ENCODE data around the gene SNORC. TPM values are rescaled to one million over a fixed set of nuclear protein-coding genes. Genes with fewer than 3 reads are reported as not detected.

Gene SNORC
- total RNA-seq (1 to 10 TPM in 3 of 4 donors, under 1 TPM in 1; 0.86 to 1.9 (median 1.3) TPM), polyA plus RNA-seq (0.59 TPM)
- long read RNA-seq, donor 1, partial matches to known transcripts = 0 of 4 reads
- long read RNA-seq, donor 1, other reads (novel, unspliced or antisense) = 4 of 4 reads
- long read RNA-seq, donor 2 = 0 reads
- long read RNA-seq, donor 3, partial matches to known transcripts = 0 of 5 reads
- long read RNA-seq, donor 3, other reads (novel, unspliced or antisense) = 5 of 5 reads
- long read RNA-seq, donor 4 = 0 reads

- H3K27ac ChIP-seq (ENCODE audit: low read length) = no peak within 1 kb of the TSS
- no peaks in the 10 kb centered on the region for H3K9me3 ChIP-seq (ENCODE audit: control insufficient read depth, low read length)
- DNase-seq (no peak), ATAC-seq (no peak)
- intact Hi-C loops (cut with DNase I) = loop anchor here in 1 of 4 donors (10.0 kb wide), 1 partner anchor 385 kb away; the partner anchor contains the start of gene ATG16L1
- 87% methylated on average over 21 of the region's 21 CpGs for whole genome bisulfite sequencing
- H3K4me1 ChIP-seq (ENCODE audit: control insufficient read depth, insufficient read depth, low read length) = no peaks in the 10 kb centered on the region
- H3K4me3 ChIP-seq (ENCODE audit: low read length) = no peak within 1 kb of the TSS
- H3K27me3 ChIP-seq (ENCODE audit: control insufficient read depth, insufficient read depth) = no peaks in the 10 kb centered on the region
Observed at GRCh38 chr2:232870018-232870765, at the start of gene SNORC. TSS of gene SNORC (plus strand) at chr2:232870264. CDS start at chr2:232870342, 78 bp downstream.

GRCh38 chr2:232829988-232830387, 40.1 kb upstream of the SNORC start:
- WGBS = 92% methylated on average over 3 of the region's 3 CpGs
- ATAC-seq (no peak), DNase-seq (no peak)
- intact Hi-C loops (cut with DNase I) = no loop called here
- H3K27ac ChIP-seq (ENCODE audit: low read length) = no peak overlapping the region
- no peaks in the 10 kb centered on the region for H3K4me1 ChIP-seq (ENCODE audit: control insufficient read depth, insufficient read depth, low read length)
- H3K4me3 ChIP-seq (ENCODE audit: low read length) = no peak overlapping the region
- no peaks in the 10 kb centered on the region for H3K27me3 ChIP-seq (ENCODE audit: control insufficient read depth, insufficient read depth)
- H3K9me3 ChIP-seq (ENCODE audit: control insufficient read depth, low read length) = no peaks in the 10 kb centered on the region

- H3K27me3 ChIP-seq (ENCODE audit: control insufficient read depth, insufficient read depth) = no peaks in the 10 kb centered on the region
- no peak for ATAC-seq
- peaks cover 6% of the 10 kb centered on the region for H3K4me1 ChIP-seq (ENCODE audit: control insufficient read depth, insufficient read depth, low read length)
- H3K27ac ChIP-seq (ENCODE audit: low read length) = no peak overlapping the region
- no peak for DNase-seq
- intact Hi-C loops (cut with DNase I) = no loop called here
- WGBS = 86% methylated on average over 3 of the region's 3 CpGs
- no peaks in the 10 kb centered on the region for H3K9me3 ChIP-seq (ENCODE audit: control insufficient read depth, low read length)
- H3K4me3 ChIP-seq (ENCODE audit: low read length) = no peak overlapping the region
Observed at GRCh38 chr2:232831496-232831895, 38.6 kb upstream of the SNORC start.

- Histone ChIP-seq H3K4me1 (ENCODE audit: control insufficient read depth, insufficient read depth, low read length) (peaks cover 6% of the 10 kb centered on the region), H3K27me3 (ENCODE audit: control insufficient read depth, insufficient read depth) (no peaks in the 10 kb centered on the region), H3K9me3 (ENCODE audit: control insufficient read depth, low read length) (no peaks in the 10 kb centered on the region), H3K27ac (ENCODE audit: low read length) (no peak overlapping the region), H3K4me3 (ENCODE audit: low read length) (no peak overlapping the region)
- DNase-seq (peak in 1 of 3 donors; percentile 50), ATAC-seq (peak; percentile 52 to 66)
- intact Hi-C loops (cut with DNase I) = no loop called here
- 74% methylated on average over 1 of the region's 1 CpG for WGBS
Observed at GRCh38 chr2:232833830-232834229, 36.2 kb upstream of the SNORC start.

GRCh38 chr2:232835687-232836208, 34.3 kb upstream of the SNORC start:
- no peaks in the 10 kb centered on the region for H3K27me3 ChIP-seq (ENCODE audit: control insufficient read depth, insufficient read depth)
- no peaks in the 10 kb centered on the region for H3K9me3 ChIP-seq (ENCODE audit: control insufficient read depth, low read length)
- 54% methylated on average over 14 of the region's 14 CpGs for WGBS
- ATAC-seq = peak; percentile 60 to 80
- peak in 2 of 3 donors; percentile 20 to 47 for DNase-seq
- H3K27ac ChIP-seq (ENCODE audit: low read length) = peak overlapping the region; percentile 6
- intact Hi-C loops (cut with DNase I) = no loop called here
- H3K4me1 ChIP-seq (ENCODE audit: control insufficient read depth, insufficient read depth, low read length) = peaks cover 6% of the 10 kb centered on the region
- no peak overlapping the region for H3K4me3 ChIP-seq (ENCODE audit: low read length)

- no peak for DNase-seq
- no peak for ATAC-seq
- H3K27me3 ChIP-seq (ENCODE audit: control insufficient read depth, insufficient read depth) = no peaks in the 10 kb centered on the region
- no peaks in the 10 kb centered on the region for H3K9me3 ChIP-seq (ENCODE audit: control insufficient read depth, low read length)
- intact Hi-C loops (cut with DNase I) = no loop called here
- H3K27ac ChIP-seq (ENCODE audit: low read length) = no peak overlapping the region
- 94% methylated on average over 4 of the region's 4 CpGs for WGBS
- peaks cover 6% of the 10 kb centered on the region for H3K4me1 ChIP-seq (ENCODE audit: control insufficient read depth, insufficient read depth, low read length)
- no peak overlapping the region for H3K4me3 ChIP-seq (ENCODE audit: low read length)
Observed at GRCh38 chr2:232836934-232837333, 33.1 kb upstream of the SNORC start.

- DNase-seq = no peak
- 39% methylated on average over 2 of the region's 2 CpGs for WGBS
- intact Hi-C loops (cut with DNase I) = no loop called here
- no peak for ATAC-seq
- H3K4me1 ChIP-seq (ENCODE audit: control insufficient read depth, insufficient read depth, low read length) = peaks cover 6% of the 10 kb centered on the region
- H3K27ac ChIP-seq (ENCODE audit: low read length) = no peak overlapping the region
- no peaks in the 10 kb centered on the region for H3K9me3 ChIP-seq (ENCODE audit: control insufficient read depth, low read length)
- no peak overlapping the region for H3K4me3 ChIP-seq (ENCODE audit: low read length)
- H3K27me3 ChIP-seq (ENCODE audit: control insufficient read depth, insufficient read depth) = no peaks in the 10 kb centered on the region
Observed at GRCh38 chr2:232838406-232838874, 31.6 kb upstream of the SNORC start.

- Histone ChIP-seq H3K27me3 (ENCODE audit: control insufficient read depth, insufficient read depth) (no peaks in the 10 kb centered on the region), H3K9me3 (ENCODE audit: control insufficient read depth, low read length) (no peaks in the 10 kb centered on the region), H3K27ac (ENCODE audit: low read length) (no peak overlapping the region), H3K4me3 (ENCODE audit: low read length) (no peak overlapping the region), H3K4me1 (ENCODE audit: control insufficient read depth, insufficient read depth, low read length) (peaks cover 6% of the 10 kb centered on the region)
- intact Hi-C loops (cut with DNase I) = no loop called here
- peak; percentile 29 to 65 (median 63) for DNase-seq
- ATAC-seq = peak; percentile 21 to 45
- 21% methylated on average over 9 of the region's 9 CpGs for WGBS
Observed at GRCh38 chr2:232839411-232840079, 30.5 kb upstream of the SNORC start.

- Histone ChIP-seq H3K27ac (ENCODE audit: low read length) (no peak overlapping the region), H3K9me3 (ENCODE audit: control insufficient read depth, low read length) (no peaks in the 10 kb centered on the region), H3K4me1 (ENCODE audit: control insufficient read depth, insufficient read depth, low read length) (no peaks in the 10 kb centered on the region), H3K27me3 (ENCODE audit: control insufficient read depth, insufficient read depth) (no peaks in the 10 kb centered on the region), H3K4me3 (ENCODE audit: low read length) (no peak overlapping the region)
- intact Hi-C loops (cut with DNase I) = no loop called here
- WGBS = 31% methylated on average over 2 of the region's 2 CpGs
- no peak for ATAC-seq
- DNase-seq = no peak
Observed at GRCh38 chr2:232842689-232843088, 27.4 kb upstream of the SNORC start.

GRCh38 chr2:232843834-232844233, 26.2 kb upstream of the SNORC start:
- Histone ChIP-seq H3K27ac (ENCODE audit: low read length) (no peak overlapping the region), H3K27me3 (ENCODE audit: control insufficient read depth, insufficient read depth) (no peaks in the 10 kb centered on the region), H3K4me1 (ENCODE audit: control insufficient read depth, insufficient read depth, low read length) (no peaks in the 10 kb centered on the region), H3K4me3 (ENCODE audit: low read length) (no peak overlapping the region), H3K9me3 (ENCODE audit: control insufficient read depth, low read length) (no peaks in the 10 kb centered on the region)
- intact Hi-C loops (cut with DNase I) = no loop called here
- ATAC-seq (no peak), DNase-seq (peak in 1 of 3 donors; percentile 57)
- 66% methylated on average over 3 of the region's 3 CpGs for WGBS

GRCh38 chr2:232846055-232846454, 24.0 kb upstream of the SNORC start:
- Histone ChIP-seq H3K4me1 (ENCODE audit: control insufficient read depth, insufficient read depth, low read length) (peaks cover 1% of the 10 kb centered on the region), H3K9me3 (ENCODE audit: control insufficient read depth, low read length) (no peaks in the 10 kb centered on the region), H3K4me3 (ENCODE audit: low read length) (no peak overlapping the region), H3K27me3 (ENCODE audit: control insufficient read depth, insufficient read depth) (no peaks in the 10 kb centered on the region), H3K27ac (ENCODE audit: low read length) (no peak overlapping the region)
- peak in 1 of 2 donors; percentile 35 for ATAC-seq
- intact Hi-C loops (cut with DNase I) = no loop called here
- no peak for DNase-seq
